Measurements from ENCODE around the gene SPAG4. TPM values are rescaled to one million over a fixed set of nuclear protein-coding genes. Genes with fewer than 3 reads are reported as not detected.

Gene SPAG4, protein sequence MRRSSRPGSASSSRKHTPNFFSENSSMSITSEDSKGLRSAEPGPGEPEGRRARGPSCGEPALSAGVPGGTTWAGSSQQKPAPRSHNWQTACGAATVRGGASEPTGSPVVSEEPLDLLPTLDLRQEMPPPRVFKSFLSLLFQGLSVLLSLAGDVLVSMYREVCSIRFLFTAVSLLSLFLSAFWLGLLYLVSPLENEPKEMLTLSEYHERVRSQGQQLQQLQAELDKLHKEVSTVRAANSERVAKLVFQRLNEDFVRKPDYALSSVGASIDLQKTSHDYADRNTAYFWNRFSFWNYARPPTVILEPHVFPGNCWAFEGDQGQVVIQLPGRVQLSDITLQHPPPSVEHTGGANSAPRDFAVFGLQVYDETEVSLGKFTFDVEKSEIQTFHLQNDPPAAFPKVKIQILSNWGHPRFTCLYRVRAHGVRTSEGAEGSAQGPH
- 2.6 and 2.9 TPM in 2 replicates for total RNA-seq

DNA sequence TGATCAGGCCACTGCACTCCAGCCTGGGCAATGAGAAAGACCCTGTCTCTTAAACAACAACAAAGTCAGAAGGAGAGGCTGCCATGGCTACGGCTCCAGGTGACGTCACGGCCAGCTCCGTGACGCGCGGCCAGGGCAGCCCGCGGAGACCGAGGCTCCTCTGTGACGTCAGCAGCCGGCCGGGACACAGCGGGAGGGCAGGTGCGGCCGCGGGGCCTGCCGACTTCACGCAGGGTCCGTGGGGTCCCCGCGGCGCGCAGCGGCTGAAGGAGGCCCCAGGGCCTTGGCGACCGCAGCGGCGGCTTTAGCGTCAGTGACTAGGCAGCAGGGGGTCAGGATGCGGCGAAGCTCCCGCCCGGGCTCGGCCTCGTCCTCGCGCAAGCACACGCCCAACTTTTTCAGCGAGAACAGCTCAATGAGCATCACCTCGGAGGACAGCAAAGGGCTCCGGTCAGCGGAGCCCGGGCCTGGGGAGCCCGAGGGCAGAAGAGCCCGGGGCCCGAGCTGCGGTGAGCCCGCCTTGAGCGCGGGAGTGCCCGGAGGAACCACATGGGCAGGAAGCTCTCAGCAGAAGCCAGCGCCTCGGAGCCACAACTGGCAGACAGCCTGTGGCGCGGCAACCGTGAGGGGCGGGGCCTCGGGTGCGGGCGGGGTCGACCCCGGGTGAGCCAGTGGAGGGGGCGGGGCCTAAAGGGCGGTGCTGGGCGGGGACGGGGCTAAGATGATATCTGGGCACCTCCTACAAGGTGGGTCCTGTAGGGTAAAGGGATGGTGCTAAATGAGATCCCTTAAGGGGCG is at the start of gene SPAG4:
SPAG4 (plus strand) TSS at position 163 of the 798 bp plus-strand sequence; CDS start at position 338, 175 bp downstream.
- intact Hi-C loops (cut with micrococcal nuclease), result loop anchor here (1.0 to 10.0 kb wide), 18 partner anchors 15 to 1156 kb away; partner anchors contain the start of genes ACSS2, CEP250, CPNE1 and DSN1

DNA sequence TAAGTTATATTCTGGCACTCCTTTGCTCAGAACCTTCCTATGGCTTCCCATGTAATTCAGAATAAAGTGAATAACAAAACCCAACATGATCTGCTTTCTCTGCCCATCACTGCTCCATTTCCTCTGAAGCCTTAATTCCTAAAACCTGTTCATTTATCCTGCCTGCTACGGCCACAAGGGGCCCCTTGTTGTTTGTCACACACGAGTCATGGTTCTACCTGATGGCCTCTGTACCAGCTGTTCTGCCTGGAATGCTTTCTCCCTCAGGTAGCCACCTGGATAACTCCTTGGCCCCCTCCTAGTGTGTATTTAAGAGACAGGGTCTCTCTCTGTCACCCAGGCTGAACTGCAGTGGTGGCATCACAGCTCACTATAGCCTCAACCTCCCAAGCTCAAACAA is 47.0 kb upstream of the SPAG4 start:
- intact Hi-C loops (cut with micrococcal nuclease), result no loop called here

DNA sequence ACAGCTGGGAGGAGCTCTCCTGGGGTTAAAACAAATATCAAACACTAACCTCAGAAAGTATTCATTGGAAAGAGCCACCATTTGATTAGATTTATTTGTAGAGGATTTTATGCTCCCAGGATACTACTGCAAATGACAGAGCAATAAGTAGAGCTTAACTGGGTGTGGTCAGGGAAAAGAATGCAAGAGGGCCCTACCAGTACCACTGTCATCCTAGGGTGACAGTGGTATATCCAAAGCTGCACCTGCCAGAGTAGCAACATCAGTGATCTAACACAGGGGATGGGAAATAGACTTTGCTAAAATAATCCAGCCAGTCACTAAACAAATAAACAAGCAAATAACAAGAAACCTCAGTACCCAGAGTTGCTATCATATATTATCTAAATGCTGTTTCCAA is 44.1 kb upstream of the SPAG4 start:
- intact Hi-C loops (cut with micrococcal nuclease), result no loop called here

DNA sequence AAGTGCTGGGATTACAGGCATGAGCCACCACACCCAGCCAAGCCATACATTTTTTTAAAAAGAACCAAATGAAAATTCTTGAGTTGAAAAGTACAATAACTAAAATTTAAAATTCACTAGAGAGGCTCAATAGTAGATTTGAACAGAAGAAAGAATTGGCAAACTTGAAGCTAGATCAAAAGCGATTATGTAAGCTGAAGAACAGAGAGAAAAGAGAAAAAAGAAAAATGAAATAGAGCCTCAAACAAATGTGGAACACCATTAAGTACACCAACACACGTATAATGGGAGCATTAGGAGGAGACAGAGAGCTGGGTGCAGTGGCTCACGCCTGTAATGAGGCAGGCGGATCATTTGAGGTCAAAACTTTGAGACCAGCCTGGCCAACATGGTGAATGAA is 42.8 kb upstream of the SPAG4 start:
- intact Hi-C loops (cut with micrococcal nuclease), result no loop called here

DNA sequence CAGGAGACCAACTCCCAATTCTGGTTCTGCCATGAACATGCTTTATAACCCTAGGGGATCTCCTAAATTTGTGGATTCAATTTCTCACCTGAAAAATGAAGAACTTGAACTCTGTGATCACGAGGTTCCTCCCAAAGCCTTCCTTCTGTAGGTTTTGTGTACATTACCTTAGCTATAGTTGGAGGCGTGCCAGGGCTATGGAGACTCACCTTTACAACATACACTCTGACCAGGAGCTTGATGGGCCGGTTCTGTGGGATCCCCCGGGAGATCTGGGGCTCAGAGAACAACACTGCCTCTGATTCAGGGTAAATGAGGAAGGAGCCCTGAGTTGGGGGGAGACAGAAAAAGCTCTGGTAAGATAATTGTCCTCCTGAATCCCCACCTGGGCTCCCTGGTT is 39.7 kb upstream of the SPAG4 start:
- intact Hi-C loops (cut with micrococcal nuclease), result no loop called here

DNA sequence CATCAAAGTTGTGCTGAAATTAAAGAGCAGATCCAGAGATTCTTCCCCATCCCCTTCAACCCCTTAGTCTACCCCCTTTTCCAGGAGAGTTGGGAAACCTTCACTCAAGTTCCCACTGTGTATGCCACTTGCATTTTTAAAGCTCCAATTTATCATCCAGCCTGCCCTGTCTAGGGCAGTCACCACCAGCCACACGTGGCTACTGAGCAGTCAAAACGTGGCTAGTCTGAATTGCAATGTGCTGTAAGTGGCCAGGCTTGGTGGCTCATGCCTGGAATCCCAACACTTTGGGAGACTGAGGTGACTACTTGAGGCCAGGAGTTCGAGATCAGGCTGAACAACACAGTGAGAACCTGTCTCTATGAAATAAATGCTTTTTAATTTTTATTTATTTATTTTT is 38.8 kb upstream of the SPAG4 start:
- intact Hi-C loops (cut with micrococcal nuclease), result no loop called here

DNA sequence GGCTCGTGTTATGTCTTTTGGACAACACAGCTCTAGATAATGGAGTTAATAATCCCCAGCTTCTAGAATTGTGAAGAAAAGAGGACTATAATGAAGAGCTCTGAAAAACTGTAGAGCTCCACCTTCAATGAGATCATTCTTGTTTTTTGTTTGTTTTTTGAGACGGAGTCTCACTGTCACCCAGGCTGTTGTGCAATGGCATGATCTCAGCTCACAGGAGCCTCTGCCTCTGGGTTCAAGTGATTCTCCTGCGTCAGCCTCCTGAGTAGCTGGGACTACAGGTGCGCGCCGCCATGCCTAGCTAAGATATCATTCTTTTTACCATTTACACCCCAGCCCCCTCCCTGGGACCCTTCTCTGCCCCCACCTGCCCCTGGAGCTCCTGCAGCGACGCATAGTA is 37.2 kb upstream of the SPAG4 start:
- intact Hi-C loops (cut with micrococcal nuclease), result no loop called here

DNA sequence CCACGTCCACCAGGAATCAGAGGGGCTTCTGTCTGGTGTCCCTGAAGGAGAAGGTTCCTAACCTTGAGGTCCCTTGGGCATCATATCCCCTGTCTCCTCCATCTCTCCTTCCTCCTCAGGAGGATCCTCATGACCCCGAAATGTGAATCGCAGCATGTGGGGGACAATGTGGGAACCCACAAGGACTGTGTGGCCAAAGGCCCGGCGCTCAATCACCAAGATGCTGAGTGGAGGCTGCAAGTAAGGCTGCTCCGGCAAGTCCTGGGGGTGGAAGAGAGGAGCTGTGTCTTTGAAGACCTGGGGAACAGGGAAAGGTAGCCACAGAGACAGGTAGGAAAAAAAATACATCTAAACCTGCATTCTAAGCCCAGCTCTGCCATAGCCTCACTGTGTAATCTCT is 36.4 kb upstream of the SPAG4 start:
- intact Hi-C loops (cut with micrococcal nuclease), result no loop called here

DNA sequence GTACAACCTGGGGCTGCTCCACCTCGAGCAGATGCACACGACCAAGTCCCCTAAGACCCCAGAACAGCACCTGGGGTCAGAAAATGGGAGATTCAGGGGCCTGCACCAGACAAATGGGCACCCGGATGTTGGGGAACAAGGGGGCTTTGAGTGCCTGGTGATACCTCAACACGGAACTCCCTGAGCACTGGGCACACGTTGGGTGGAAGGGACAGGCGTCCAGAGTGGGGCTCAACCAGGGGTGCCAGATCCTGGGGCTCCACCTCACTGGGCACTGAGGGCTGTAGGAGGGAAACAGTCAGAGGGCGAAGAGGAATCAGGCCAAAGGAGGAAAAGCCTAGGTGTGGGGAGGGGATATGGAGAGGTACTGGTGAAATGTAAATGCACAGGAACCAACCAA is 33.5 kb upstream of the SPAG4 start:
- intact Hi-C loops (cut with micrococcal nuclease), result no loop called here

DNA sequence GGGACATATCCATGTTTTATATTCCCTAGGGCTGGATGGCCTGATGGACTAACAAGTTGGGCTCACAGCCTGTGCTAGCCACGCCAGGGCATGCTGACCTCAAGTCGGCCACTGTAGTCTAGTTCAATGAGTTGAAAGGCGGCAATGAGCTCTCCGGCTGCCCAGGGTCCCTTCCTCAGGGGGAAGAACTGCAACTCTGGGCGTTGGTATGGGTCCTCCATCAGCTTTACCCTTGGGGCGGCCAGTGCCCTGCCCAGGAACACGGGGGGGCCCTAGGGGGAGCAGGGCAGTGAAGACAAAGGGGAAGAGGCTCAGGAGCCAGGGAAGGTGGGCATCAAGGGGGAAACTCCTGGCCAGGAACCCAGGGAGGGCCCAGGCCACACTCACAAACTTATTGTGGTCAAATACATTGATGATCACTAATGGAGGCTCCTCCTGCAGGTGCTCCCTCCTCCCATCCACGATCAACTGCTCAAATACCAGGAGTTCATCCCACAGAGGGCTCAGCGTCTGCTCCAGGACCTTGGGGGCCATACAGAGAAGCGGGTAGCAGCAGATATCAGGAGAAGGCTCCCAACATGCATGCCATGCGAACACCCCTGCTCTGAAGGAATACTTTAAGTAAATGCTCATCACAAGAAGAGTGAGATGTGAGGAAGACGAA is 32.8 kb upstream of the SPAG4 start:
- intact Hi-C loops (cut with micrococcal nuclease), result no loop called here

DNA sequence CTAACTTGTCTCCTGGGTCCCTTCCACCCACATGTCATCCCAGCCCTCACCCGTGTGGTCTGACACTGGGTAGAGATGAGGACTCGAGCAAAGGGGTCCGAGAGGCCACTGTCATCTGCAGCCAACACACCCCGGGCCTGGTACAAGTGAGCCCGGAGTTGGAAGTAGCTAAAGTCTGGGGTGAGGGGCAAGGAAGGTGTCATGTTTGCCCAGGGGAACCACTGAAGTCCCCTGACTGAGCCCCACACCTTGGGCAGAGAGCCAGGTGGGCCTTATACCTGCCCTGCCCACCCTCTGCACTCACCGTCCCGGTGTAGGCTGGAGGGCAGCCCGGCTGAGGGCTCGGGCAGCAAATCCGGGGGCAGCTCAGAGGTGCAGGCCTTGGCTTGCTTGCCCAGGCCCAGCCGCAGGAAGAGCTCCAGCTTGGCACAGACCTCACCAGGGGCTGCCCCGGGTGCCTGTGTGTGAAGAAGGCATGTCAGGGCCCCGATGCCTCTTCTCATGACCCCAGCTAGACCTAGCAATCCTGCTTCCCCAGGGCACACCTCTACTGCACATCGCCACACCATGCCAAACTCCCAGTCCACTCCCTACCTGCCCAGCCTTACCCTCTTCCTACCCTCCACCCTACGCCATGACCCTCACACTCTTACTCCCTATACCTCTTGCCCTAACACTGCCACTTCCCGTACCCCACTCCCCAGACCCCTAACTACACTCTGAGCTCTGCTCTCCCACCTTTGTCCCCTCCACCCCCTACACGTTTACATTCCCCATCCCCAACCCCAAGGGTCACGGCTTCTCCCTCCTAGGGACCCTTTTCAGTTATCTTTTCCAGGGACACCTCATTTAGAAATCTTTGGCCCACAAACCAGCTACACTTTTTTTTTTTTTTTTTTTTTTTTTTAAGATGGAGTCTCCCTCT is 31.7 kb upstream of the SPAG4 start:
- intact Hi-C loops (cut with micrococcal nuclease), result no loop called here

DNA sequence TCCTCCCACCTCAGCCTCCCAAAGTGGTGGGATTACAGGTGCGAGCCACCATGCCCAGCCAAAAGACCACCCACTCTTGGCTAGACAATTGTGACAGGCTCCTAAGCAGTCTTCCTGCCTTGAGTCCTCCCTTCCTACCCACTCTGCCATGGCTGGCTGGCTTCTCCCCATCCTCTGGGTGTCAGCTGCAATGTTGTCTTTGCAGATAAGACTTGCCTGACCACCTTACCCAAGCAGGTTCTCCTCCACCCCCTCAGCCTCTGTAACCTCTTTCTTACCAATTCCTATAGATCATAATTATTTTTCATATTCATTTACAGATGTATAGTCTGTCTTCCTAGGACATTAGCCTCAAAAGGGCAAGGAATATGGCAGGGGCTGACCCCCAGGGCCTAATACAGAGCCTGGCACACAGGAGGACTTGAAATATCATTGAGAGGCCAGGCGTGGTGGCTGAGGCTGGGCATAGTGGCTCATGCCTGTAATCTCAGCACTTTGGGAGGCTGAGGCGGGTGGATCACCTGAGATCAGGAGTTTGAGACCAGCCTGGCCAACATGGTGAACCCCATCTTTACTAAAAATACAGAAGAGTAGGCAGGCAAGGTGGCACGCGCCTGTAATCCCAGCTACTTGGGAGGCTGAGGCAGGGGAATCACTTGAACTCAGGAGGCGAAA is 28.7 kb upstream of the SPAG4 start:
- intact Hi-C loops (cut with micrococcal nuclease), result no loop called here

DNA sequence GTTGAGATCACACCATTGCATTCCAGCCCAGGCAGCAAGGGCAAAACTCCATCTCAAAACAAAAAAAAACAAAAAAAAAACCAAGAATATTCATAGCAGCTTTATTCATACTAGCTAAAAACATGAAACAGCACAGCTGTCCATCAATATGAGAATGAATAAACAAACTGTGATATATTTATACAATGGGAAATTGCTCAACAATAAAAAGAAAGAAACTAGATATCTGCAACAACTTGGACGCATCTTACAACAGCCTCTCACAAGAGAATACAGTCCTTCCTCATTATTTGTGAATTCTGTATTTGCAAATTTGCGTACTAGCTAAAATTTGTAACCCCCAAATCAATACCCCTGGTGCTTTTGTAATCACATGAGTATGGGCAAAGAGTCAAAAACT is 28.2 kb upstream of the SPAG4 start:
- intact Hi-C loops (cut with micrococcal nuclease), result no loop called here

DNA sequence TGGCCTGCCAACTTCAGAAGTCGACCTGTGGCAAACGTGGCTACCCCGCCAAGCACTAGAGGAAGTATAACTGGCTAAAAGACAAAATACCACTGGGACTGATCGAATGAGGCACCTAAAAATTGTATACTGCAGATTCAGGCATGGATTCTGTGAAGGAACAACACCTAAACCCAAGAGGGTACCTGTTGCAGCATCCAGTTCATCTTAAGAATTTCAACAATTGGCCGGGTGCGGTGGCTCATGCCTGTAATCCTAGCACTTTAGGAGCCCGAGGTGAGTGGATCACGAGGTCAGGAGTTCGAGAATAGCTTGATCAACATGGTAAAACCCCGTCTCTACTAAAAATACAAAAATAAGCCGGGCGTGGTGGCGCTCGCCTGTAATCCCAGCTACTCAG is 27.2 kb upstream of the SPAG4 start:
- intact Hi-C loops (cut with micrococcal nuclease), result no loop called here

DNA sequence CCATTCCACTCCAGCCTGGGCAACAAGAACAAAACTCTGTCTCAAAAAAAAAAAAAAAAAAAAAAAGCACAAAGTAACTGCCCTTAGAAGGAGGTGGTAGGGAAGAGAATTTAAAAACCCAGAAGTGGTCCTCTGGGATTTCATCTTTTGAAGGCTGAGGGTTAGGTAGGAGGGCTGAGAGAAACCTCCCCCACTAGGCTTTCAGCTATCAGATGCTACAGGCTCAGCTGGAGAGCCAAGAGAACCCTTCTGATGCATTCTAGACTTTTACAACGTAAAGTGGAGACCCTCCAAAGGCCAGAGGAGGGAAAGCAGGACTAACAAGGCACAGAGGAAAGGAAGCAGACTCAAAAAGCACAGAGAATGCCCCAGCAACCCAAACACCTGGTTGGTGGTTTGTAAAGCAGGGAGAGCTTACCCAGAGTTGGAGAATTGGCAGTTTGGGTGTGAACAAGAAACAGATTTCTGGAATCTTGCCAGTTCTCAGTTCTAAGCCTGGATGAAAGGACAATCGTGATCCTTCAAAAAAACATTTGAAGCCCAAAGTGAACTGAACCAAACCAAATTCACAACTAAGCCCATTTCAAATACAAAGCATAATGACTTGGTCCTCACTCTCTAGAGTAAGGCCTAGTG is 23.2 kb upstream of the SPAG4 start:
- intact Hi-C loops (cut with micrococcal nuclease), result no loop called here

DNA sequence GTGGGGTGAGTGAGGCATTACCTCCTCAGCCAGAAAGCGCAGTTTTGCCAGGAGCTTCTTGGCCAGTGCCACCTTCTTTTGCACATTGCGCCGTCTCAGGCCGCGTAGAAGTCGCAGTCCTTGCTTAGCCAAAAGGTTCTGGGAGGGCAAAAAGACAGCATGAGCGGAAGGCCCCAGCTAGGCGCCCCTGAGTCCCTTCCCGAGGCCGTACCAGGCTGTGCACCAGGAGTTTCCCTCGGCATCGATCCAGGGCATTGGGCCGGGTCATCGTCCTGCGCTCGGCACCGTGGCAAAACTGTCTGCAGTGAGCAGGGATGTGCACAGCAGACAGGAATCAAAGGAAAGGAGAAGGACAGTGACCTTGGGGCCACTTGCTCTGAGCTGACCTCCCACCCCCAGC is 20.2 kb upstream of the SPAG4 start:
- intact Hi-C loops (cut with micrococcal nuclease), result no loop called here

DNA sequence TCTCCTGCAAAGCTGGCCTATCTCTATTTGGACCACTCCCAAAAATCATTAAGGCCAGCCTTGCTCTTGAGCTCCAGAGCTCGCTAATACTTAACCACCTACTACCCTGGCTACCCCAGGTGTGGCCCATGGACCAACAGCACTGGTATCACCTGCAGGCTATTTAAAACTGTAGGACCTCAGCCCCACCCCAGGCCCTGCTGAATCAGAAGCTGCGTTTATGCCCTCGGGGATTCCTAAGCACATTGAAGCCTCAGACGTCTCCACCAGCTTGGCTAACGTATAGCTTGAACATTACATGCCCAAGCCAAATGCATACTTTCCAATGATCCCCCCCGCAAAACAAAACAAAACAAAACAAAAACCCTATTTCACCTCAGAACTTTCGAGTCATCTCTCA is 19.7 kb upstream of the SPAG4 start:
- intact Hi-C loops (cut with micrococcal nuclease), result no loop called here

DNA sequence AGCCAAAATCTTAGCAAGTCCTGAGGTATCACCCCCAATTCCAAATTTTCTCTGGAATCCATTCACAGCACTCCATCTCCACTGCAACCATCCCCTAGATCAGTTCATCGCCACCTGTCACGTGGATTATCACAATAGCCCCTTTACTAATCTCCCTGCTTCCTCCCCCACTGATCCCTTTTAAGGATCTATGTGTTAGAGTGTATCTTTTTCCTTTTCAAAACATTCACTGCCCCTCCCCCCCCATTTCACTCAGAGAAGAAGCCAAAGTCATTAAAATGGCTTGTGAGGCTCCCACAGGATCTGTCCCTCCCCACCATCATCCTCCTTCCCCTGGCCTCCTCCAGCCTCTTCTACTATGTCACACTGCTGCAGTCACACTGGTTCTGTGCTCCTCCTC is 18.4 kb upstream of the SPAG4 start:
- intact Hi-C loops (cut with micrococcal nuclease), result no loop called here

DNA sequence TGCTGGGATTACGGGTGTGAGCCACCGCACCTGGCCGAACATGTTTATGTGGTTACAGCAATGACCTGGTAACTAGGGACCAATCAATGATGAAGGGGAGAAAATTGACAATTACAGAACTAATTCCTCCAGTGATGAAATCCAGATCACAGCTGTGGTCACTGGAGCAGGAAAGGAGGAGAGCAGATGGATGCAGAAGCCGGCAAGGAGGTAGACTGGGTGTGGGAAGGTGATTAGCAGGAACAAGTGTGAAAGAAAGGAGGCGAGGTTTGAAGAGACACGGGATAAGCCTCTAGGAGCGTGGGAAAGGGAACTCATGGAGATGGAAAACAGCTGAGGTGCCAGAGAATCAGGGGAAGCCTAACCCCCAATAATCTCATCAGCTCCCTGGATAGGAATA is 17.2 kb upstream of the SPAG4 start:
- intact Hi-C loops (cut with micrococcal nuclease), result no loop called here

Measured in T-helper 1 cell treated with Interleukin-12 subunit alpha and Interleukin-12 subunit beta and Interleukin-4 antibody, amounts not matched to agents 30 ng/mL and 1 ng/mL, for 36 hours (primary cell).